Measurements from ENCODE around the gene DNAJC4. TPM values are rescaled to one million over a fixed set of nuclear protein-coding genes. Genes with fewer than 3 reads are reported as not detected.

The DNAJC4 gene
- total RNA-seq, 4 donors from 2014 or later, result 19.2 to 25.8 (median 21.6) TPM

DNA sequence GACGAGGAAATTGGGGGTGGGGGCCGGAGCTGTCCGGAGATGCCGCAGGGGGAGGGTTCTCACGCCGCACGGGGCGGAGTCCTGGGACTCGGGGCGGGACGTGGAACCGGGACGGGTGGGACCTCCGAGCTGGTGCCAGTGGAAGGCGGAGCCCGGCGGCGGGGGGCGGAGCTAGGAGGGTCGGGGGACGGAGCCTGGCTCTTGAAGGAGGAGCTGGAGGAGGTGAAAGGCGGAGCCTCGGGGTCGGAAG is 10.8 kb downstream of the DNAJC4 start:
- DNase-seq (ENCODE audit: low spot score), result peak; percentile 94
- peak; percentile 91 for ATAC-seq (ENCODE audit: low FRiP score)
- TF ChIP-seq, protein P1, sequence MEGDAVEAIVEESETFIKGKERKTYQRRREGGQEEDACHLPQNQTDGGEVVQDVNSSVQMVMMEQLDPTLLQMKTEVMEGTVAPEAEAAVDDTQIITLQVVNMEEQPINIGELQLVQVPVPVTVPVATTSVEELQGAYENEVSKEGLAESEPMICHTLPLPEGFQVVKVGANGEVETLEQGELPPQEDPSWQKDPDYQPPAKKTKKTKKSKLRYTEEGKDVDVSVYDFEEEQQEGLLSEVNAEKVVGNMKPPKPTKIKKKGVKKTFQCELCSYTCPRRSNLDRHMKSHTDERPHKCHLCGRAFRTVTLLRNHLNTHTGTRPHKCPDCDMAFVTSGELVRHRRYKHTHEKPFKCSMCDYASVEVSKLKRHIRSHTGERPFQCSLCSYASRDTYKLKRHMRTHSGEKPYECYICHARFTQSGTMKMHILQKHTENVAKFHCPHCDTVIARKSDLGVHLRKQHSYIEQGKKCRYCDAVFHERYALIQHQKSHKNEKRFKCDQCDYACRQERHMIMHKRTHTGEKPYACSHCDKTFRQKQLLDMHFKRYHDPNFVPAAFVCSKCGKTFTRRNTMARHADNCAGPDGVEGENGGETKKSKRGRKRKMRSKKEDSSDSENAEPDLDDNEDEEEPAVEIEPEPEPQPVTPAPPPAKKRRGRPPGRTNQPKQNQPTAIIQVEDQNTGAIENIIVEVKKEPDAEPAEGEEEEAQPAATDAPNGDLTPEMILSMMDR (IDR thresholded peaks at IDR 0.05), result no peak

DNA sequence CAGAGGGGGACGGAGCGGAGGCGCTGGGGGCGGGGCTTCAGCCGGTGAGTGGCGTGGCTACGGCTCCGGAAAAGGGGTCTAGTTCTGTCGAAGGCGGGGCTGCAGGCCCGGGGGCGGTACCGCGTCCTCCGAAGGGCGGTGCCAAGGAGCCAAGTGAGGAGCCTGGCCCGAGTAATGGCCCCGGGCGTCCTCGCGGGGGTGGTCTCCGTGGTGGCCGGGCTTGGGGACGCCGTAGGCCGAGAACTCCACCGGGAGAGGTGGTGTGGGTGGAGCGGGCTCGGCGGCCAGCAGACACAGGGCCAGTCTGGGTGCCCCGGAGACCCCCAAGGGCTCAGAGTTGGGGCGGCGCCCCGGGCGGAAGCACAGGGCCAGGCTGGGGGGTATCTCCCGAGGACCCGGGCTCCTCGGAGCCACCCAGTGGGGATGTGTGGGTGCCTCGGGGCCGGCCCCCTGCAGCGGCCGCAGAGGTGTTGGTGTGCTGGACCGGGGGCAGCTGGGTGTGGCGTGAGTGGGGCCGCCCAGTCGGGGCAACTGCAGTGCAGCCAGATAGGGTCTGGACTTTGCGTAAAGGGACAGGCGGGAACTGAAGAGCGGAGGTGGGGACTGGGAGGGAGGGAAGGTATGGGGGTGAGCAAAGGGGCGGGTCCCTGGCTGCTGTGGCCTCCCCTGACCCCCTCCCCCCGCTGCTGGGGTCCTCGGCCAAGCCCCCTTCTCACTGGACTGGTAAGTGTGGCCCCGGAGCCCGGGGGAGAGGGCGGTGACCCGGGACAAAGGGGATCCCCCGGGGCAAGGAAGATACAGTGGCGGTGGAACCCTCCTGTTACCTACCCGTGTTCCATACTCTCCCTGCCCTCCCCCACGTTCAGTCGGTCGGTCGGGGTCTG is 11.4 kb downstream of the DNAJC4 start:
- TF ChIP-seq, protein P1 (IDR thresholded peaks at IDR 0.05), result no peak
- peak; percentile 0 for ATAC-seq (ENCODE audit: low FRiP score)
- no peak for DNase-seq (ENCODE audit: low spot score)

DNA sequence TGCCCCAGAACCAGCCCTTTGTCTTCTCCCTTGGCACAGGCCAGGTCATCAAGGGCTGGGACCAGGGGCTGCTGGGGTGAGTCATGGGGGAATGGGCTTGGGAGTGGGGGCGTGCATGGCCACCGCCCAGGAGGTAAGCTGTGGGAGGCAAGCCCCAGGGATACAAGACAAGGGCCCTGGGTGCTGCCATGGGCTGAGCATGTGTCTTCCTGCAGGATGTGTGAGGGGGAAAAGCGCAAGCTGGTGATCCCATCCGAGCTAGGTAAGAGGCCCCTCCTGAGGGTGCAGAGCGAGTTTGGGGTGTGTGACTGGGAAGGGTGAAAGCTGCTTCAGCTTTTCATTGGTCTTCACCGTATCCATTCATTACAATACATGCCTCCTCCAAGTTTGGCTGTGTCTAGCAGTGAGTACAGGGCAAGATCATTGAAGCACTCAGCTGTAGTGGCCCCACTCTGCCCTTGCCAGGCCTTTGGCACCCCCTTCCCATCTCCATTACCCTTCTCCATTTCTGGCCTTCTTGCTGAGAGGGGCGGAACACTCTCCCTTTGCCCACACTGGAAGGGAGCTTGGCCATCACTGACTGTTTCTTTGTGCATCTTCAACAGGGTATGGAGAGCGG is 13.0 kb downstream of the DNAJC4 start:
- no peak for DNase-seq (ENCODE audit: low spot score)
- TF ChIP-seq, protein P1 (IDR thresholded peaks at IDR 0.05), result no peak
- no peak for ATAC-seq (ENCODE audit: low FRiP score)

DNA sequence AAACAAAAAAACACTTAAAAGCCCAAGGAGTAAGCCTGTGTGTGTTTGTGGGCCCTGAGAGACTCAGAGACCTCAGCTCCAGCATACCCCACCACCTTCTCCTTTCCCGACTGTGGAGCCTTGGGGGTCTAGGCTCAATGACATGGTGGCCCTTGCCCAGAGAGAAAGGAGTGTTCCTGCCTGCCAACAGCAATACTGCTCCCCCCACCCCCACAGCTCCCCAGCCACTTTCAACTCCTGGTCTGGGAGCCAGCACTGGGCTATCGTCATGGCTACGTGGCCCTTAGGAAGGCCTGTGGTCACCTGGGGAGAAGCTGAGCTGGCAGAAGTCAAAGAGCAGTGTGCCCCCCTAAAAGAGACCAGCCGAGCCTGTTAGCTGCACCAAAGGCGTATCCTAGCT is 13.8 kb downstream of the DNAJC4 start:
- TF ChIP-seq, protein P1 (IDR thresholded peaks at IDR 0.05), result no peak
- no peak for DNase-seq (ENCODE audit: low spot score)
- no peak for ATAC-seq (ENCODE audit: low FRiP score)

DNA sequence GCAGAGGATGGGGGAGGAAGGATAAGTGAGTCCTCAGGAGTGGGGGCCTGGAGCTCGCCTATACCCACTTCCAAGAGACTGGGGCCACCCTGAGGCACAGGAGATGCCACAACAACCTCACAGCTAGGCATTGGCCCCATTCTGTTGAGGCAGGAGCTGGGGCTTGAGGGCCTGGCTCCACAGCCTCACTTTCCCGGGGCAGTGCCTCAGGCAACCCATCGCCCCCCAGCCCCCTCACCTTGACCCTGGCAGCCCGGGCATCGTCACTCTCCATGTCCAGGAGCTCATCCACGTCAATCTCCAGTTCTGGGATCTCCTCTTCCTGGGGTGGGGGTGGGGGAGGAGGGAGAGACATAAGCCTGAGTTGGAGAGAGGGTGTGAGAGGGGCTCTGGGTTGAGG is 14.6 kb downstream of the DNAJC4 start:
- DNase-seq (ENCODE audit: low spot score) (no peak), ATAC-seq (ENCODE audit: low FRiP score) (no peak)
- TF ChIP-seq, protein P1 (IDR thresholded peaks at IDR 0.05), result no peak

DNA sequence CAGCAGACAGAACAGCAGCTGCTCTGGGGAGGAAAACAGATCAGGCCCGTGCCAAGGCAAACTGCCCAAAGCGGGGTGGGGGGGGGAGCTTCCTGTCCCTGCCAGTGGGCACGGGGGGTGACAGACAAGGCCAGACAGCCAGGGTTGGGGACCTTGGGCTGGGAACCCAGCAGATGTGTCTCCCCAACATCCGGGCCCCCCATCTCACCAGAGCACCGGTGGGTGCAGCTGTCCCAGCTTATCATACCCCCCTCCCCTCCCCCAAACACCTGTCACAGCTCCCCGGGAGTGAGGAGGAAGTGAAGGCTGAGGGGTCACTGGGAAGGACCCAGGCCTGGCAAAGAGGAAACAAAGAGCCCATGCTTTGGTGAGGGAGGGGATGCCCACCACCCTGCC is 15.1 kb downstream of the DNAJC4 start:
- ATAC-seq (ENCODE audit: low FRiP score), result no peak
- DNase-seq (ENCODE audit: low spot score), result no peak
- TF ChIP-seq, protein P1 (IDR thresholded peaks at IDR 0.05), result no peak

Data from omental fat pad (tissue), 4 donors.